HepG2 (cell line): ENCODE data around the gene ZFP1. TPM values are rescaled to one million over a fixed set of nuclear protein-coding genes. Genes with fewer than 3 reads are reported as not detected.

ENCODE experiments used
- AGO1 ChIP-seq: fragments of 200-400 bp; formaldehyde crosslinking; IDR thresholded peaks from 2 replicates; pipeline ENCODE4 v1.6.1; 2017; ENCODE audit warnings: mild to moderate bottlenecking, low read depth, low read length, moderate library complexity; ENCODE audit not compliant: poor library complexity, severe bottlenecking
- AGO2 ChIP-seq: fragments of 200-400 bp; formaldehyde crosslinking; optimal IDR thresholded peaks from 2 replicates; pipeline ENCODE3; 2017; ENCODE audit warnings: mild to moderate bottlenecking, low read depth, low read length, moderate library complexity
- GATAD1 ChIP-seq: IDR thresholded peaks from 2 replicates; pipeline ENCODE4 v1.6.1; 2016; ENCODE audit warnings: missing genetic modification reagents, missing compliant biosample characterization
- HNF4G ChIP-seq, 2 experiments: sonication (generic) in 1 of 2; formaldehyde crosslinking in 1 of 2; IDR thresholded peaks; 2 replicates each; pipeline versions ENCODE4 v1.4.0 to v1.6.1; 2011 to 2020; ENCODE audit warnings: borderline replicate concordance in 2 of 2, low read depth in 2 of 2, mild to moderate bottlenecking in 2 of 2, low read length in 1 of 2, missing genetic modification reagents in 1 of 2, moderate library complexity in 1 of 2
- MAFK ChIP-seq, 2 experiments: IDR thresholded peaks in 1 of 2; conservative IDR thresholded peaks in 1 of 2; 2 replicates each; pipeline ENCODE4 v1.6.1; 2011; ENCODE audit warnings: improper control_type of control experiment in 2 of 2, low read length in 2 of 2
- MED13 ChIP-seq: sonication (generic); formaldehyde crosslinking; IDR thresholded peaks from 2 replicates; pipeline ENCODE4 v1.5.0; 2020; ENCODE audit warnings: missing genetic modification reagents
- MLLT10 ChIP-seq: sonication (generic); formaldehyde crosslinking; IDR thresholded peaks from 2 replicates; pipeline ENCODE4 v1.4.0; 2020; ENCODE audit warnings: missing genetic modification reagents
- MZF1 ChIP-seq: sonication (generic); formaldehyde crosslinking; IDR thresholded peaks from 2 replicates; pipeline ENCODE4 v1.8.1; 2023; ENCODE audit warnings: mild to moderate bottlenecking, missing genetic modification reagents, borderline replicate concordance
- RBFOX2 ChIP-seq: fragments of 200-400 bp; formaldehyde crosslinking; IDR thresholded peaks from 2 replicates; pipeline ENCODE4 v1.6.1; 2017; ENCODE audit warnings: low read depth, mild to moderate bottlenecking, low read length
- SETDB1 ChIP-seq: sonication (generic); formaldehyde crosslinking; IDR thresholded peaks from 2 replicates; pipeline ENCODE4 v1.5.1; 2020; ENCODE audit warnings: missing genetic modification reagents, mild to moderate bottlenecking, borderline replicate concordance
- SP2 ChIP-seq: sonication (generic); formaldehyde crosslinking; IDR thresholded peaks from 2 replicates; pipeline ENCODE4 v1.5.1; 2020; ENCODE audit warnings: mild to moderate bottlenecking, missing genetic modification reagents
- ZBTB38 ChIP-seq: sonication (generic); formaldehyde crosslinking; IDR thresholded peaks from 2 replicates; pipeline ENCODE4 v1.5.1; 2020; ENCODE audit warnings: mild to moderate bottlenecking, missing genetic modification reagents
- ZFP1 ChIP-seq: IDR thresholded peaks from 2 replicates; pipeline ENCODE4 v1.6.1; 2016
- ZNF124 ChIP-seq: sonication (generic); formaldehyde crosslinking; IDR thresholded peaks from 2 replicates; pipeline ENCODE4 v1.4.0; 2020; ENCODE audit warnings: missing genetic modification reagents
- ZNF275 ChIP-seq: sonication (generic); formaldehyde crosslinking; IDR thresholded peaks from 2 replicates; pipeline ENCODE4 v1.8.0; 2022; ENCODE audit warnings: missing genetic modification reagents, mild to moderate bottlenecking, inconsistent platforms, borderline replicate concordance
- ZNF33B ChIP-seq: sonication (generic); formaldehyde crosslinking; IDR thresholded peaks from 2 replicates; pipeline ENCODE4 v1.5.1; 2020; ENCODE audit warnings: mild to moderate bottlenecking, missing genetic modification reagents
- ZNF350 ChIP-seq: sonication (generic); formaldehyde crosslinking; IDR thresholded peaks from 2 replicates; pipeline ENCODE4 v1.4.0; 2020; ENCODE audit warnings: mild to moderate bottlenecking, low read depth, missing genetic modification reagents, borderline replicate concordance
- ZNF709 ChIP-seq: sonication (generic); formaldehyde crosslinking; IDR thresholded peaks from 2 replicates; pipeline ENCODE4 v1.5.0; 2020; ENCODE audit warnings: mild to moderate bottlenecking, missing genetic modification reagents
- ZNF737 ChIP-seq: sonication (generic); formaldehyde crosslinking; IDR thresholded peaks from 2 replicates; pipeline ENCODE4 v1.5.0; 2020; ENCODE audit warnings: missing genetic modification reagents, mild to moderate bottlenecking, borderline replicate concordance
- ZNF780A ChIP-seq: sonication (generic); formaldehyde crosslinking; IDR thresholded peaks from 2 replicates; pipeline ENCODE4 v1.8.0; 2022; ENCODE audit warnings: mild to moderate bottlenecking, missing genetic modification reagents, moderate library complexity
- polyA plus RNA-seq, 8 experiments: library from polyadenylated mRNA; depleted of rRNA in 3 of 8; stranded (reverse) in 7 of 8; unstranded in 1 of 8; fragments of >200 nt; fragmentation: Illumina TruSeq in 4 of 8; extraction: Trizol in 4 of 8; gene quantifications; 2 replicates each; pipeline versions ENCODE4 v1.2.1 to v1.2.3, GENCODE V29; 2011 to 2016; ENCODE audit warnings: low read depth in 4 of 8, missing spikeins in 1 of 8, mixed read lengths in 1 of 8; ENCODE audit not compliant: insufficient read depth in 1 of 8
- total RNA-seq, 5 experiments: library from RNA; depleted of rRNA; stranded (reverse); fragments of >200 nt; fragmentation: Illumina TruSeq; extraction: Trizol; gene quantifications; 2 replicates each; pipeline ENCODE4 v1.2.3, GENCODE V29; 2016; ENCODE audit warnings: low read depth in 1 of 5
- TF ChIP-seq, protein P1 (sequence below): sonication (generic); formaldehyde crosslinking; IDR thresholded peaks from 2 replicates; pipeline ENCODE4 v1.4.0; 2020; ENCODE audit warnings: missing genetic modification reagents
- TF ChIP-seq, protein P2 (sequence below): sonication (generic); formaldehyde crosslinking; IDR thresholded peaks from 2 replicates; pipeline ENCODE4 v1.5.1; 2020; ENCODE audit warnings: mild to moderate bottlenecking, moderate library complexity, missing genetic modification reagents

The ZFP1 gene
- total and polyA plus RNA-seq, 2 of the 13 experiments (the other 11 are each of a cell fraction or from before 2014, with no cell fraction given), result 8.3 to 14.0 TPM

DNA sequence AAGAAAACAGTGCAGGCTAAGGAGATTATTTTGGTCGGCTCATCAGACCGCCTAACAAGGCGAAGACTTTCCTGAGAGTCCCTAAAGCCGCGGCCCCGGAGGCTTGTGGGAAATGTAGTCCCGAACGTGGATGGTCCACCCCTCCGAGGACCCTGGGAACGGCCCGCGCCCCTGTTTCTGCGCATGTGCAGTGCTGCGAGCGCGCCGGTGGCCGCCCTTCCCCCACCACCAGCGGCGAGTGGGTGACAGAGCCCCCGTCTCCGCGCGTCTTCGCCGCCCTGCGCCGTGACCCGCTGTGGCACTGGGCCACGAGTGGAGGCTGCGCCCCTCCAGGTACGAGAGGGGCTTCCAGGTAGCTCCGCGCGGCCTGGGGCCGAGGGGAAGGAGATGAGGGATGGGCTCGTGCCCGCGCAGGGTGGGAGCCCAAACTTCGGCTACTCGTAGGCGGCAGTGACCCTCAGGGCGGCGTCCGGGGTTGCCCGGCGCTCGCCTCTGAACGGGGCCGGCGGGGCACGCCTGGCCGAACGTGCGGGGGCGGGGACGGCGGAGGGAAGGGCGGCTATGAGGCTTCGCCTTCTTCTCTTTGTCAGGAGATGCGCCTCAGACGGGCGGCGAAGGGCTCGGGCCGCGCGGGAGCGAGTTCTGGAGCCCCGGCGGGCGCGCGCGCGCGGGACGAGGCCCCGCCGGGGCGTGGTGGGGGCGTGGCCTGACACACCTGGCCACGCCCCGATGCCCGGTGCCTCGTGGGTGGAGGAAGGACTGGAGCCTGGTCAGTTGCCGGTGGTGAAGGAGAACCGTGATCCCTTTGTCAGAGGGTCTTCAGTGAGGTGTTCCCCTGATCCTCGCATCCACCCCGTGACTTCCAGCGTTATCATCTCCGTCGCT is at the start of gene ZFP1 (continued):
- TF ChIP-seq ZNF737 (CRISPR knock-in tag) (no peak), ZBTB38 (CRISPR knock-in tag) (peak; percentile 77; the same call in 1 of the 2 replicates), ZNF709 (CRISPR knock-in tag) (peak; percentile 91), ZNF275 (CRISPR knock-in tag) (peak; percentile 87; the same call in 1 of the 2 replicates), MLLT10 (CRISPR knock-in tag) (no peak), ZNF780A (CRISPR knock-in tag) (no peak), MED13 (CRISPR knock-in tag) (peak; percentile 72; the same call in 1 of the 2 replicates), SETDB1 (CRISPR knock-in tag) (no peak), MAFK (conservative IDR thresholded peaks at IDR 0.05 in 1 of 2, IDR thresholded peaks at IDR 0.05 in 1 of 2; ENCODE audit: low read length in 2 of 2) (no peak), RBFOX2 (peak; percentile 98), ZNF33B (CRISPR knock-in tag) (peak; percentile 99), ZNF124 (CRISPR knock-in tag) (peak; percentile 94), AGO1 (peak; percentile 72), AGO2 (peak; percentile 99), ZNF350 (CRISPR knock-in tag) (peak; percentile 97), ZFP1 (CRISPR knock-in tag) (peak; percentile 19; the same call in 1 of the 2 replicates), SP2 (no peak; the same call in 1 of the 2 replicates), MZF1 (CRISPR knock-in tag) (peak; percentile 86; the same call in 1 of the 2 replicates), HNF4G (IDR thresholded peaks at IDR 0.05; ENCODE audit: borderline replicate concordance, low read depth, low read length) (peak; percentile 32; the same call in 1 of the 2 replicates), HNF4G (CRISPR knock-in tag; IDR thresholded peaks at IDR 0.05; ENCODE audit: borderline replicate concordance, low read depth) (peak; percentile 78), GATAD1 (CRISPR knock-in tag) (peak; percentile 76)
- TF ChIP-seq, protein P1, sequence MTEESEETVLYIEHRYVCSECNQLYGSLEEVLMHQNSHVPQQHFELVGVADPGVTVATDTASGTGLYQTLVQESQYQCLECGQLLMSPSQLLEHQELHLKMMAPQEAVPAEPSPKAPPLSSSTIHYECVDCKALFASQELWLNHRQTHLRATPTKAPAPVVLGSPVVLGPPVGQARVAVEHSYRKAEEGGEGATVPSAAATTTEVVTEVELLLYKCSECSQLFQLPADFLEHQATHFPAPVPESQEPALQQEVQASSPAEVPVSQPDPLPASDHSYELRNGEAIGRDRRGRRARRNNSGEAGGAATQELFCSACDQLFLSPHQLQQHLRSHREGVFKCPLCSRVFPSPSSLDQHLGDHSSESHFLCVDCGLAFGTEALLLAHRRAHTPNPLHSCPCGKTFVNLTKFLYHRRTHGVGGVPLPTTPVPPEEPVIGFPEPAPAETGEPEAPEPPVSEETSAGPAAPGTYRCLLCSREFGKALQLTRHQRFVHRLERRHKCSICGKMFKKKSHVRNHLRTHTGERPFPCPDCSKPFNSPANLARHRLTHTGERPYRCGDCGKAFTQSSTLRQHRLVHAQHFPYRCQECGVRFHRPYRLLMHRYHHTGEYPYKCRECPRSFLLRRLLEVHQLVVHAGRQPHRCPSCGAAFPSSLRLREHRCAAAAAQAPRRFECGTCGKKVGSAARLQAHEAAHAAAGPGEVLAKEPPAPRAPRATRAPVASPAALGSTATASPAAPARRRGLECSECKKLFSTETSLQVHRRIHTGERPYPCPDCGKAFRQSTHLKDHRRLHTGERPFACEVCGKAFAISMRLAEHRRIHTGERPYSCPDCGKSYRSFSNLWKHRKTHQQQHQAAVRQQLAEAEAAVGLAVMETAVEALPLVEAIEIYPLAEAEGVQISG (CRISPR knock-in tag), result peak; percentile 91
- TF ChIP-seq, protein P2, sequence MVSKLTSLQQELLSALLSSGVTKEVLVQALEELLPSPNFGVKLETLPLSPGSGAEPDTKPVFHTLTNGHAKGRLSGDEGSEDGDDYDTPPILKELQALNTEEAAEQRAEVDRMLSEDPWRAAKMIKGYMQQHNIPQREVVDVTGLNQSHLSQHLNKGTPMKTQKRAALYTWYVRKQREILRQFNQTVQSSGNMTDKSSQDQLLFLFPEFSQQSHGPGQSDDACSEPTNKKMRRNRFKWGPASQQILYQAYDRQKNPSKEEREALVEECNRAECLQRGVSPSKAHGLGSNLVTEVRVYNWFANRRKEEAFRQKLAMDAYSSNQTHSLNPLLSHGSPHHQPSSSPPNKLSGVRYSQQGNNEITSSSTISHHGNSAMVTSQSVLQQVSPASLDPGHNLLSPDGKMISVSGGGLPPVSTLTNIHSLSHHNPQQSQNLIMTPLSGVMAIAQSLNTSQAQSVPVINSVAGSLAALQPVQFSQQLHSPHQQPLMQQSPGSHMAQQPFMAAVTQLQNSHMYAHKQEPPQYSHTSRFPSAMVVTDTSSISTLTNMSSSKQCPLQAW (CRISPR knock-in tag), result peak; percentile 95
